Caco-2 (cell line): ENCODE data around the gene NKD2. TPM values are rescaled to one million over a fixed set of nuclear protein-coding genes. Genes with fewer than 3 reads are reported as not detected.
A peak's percentile ranks its signal among the peaks of the same experiment; 100 is the strongest.

ENCODE experiments used
- BruUV-seq: library from RNA; stranded (reverse); fragments of 400-500 nt; replicated peaks from 2 replicates; lab custom pipeline; 2021; lab: Mats Ljungman, UMichigan
- CTCF ChIA-PET: fragments of 300-600 bp; sonication (Branson Sonifier 250); formaldehyde crosslinking; loops from one replicate; lab custom pipeline; 2022; ENCODE audit warnings: antibody characterized with exemption; lab: Charles Lee
- POLR2A ChIA-PET: fragments of 300-600 bp; sonication (Branson Sonifier 250); formaldehyde crosslinking; loops from one replicate; lab custom pipeline; 2022; ENCODE audit warnings: antibody characterized with exemption; lab: Charles Lee
- DNase-seq, 2 experiments: peaks; one replicate each; pipeline versions ENCODE4 v3.0.0 to v3.0.0-alpha.2; 2020 to 2022
- H3K27me3 ChIP-seq: replicated peaks from 2 replicates; pipeline ENCODE4 v1.6.0; 2011; ENCODE audit warnings: low read length; ENCODE audit not compliant: control insufficient read depth, insufficient read depth
- H3K36me3 ChIP-seq: 2 replicates; pipeline ENCODE4 v1.5.1; 2011; ENCODE audit warnings: low read length; ENCODE audit not compliant: control insufficient read depth, insufficient read depth
- H3K4me1 ChIP-seq: fragments of 250-450 bp; sonication (Bioruptor Pico); 2 replicates; pipeline ENCODE4 v1.5.1; 2020; ENCODE audit warnings: mild to moderate bottlenecking
- H3K4me3 ChIP-seq: 2 replicates; pipeline ENCODE4 v1.5.1; 2011; ENCODE audit warnings: low read depth, mild to moderate bottlenecking, control low read depth, low read length
- H3K9me3 ChIP-seq: fragments of 250-450 bp; sonication (Bioruptor Pico); 2 replicates; pipeline ENCODE4 v1.5.1; 2020; ENCODE audit warnings: mild to moderate bottlenecking, moderate library complexity
- H3K27ac Mint-ChIP-seq: one replicate; pipeline ENCODE4 v1.8.0; 2022; ENCODE audit warnings: mixed read lengths; ENCODE audit not compliant: unreplicated experiment
- H3K27me3 Mint-ChIP-seq: one replicate; pipeline ENCODE4 v1.8.0; 2022; ENCODE audit warnings: mixed read lengths; ENCODE audit not compliant: insufficient read depth, unreplicated experiment
- H3K36me3 Mint-ChIP-seq: one replicate; pipeline ENCODE4 v1.8.0; 2022; ENCODE audit warnings: mild to moderate bottlenecking, mixed read lengths; ENCODE audit not compliant: insufficient read depth, unreplicated experiment
- H3K4me1 Mint-ChIP-seq: one replicate; pipeline ENCODE4 v1.8.0; 2022; ENCODE audit warnings: low read depth, mixed read lengths; ENCODE audit not compliant: unreplicated experiment
- H3K4me3 Mint-ChIP-seq: one replicate; pipeline ENCODE4 v1.8.0; 2022; ENCODE audit warnings: mild to moderate bottlenecking, moderate library complexity, mixed read lengths; ENCODE audit not compliant: unreplicated experiment
- H3K9me3 Mint-ChIP-seq: one replicate; pipeline ENCODE4 v1.8.0; 2022; ENCODE audit warnings: mixed read lengths; ENCODE audit not compliant: unreplicated experiment
- intact Hi-C: fragments of 100-400 bp; cut with micrococcal nuclease; formaldehyde crosslinking; loops from one replicate; pipeline ENCODE4 v1.10.0; 2022; ENCODE audit not compliant: unreplicated experiment
- total RNA-seq: library from RNA; stranded (reverse); gene quantifications from 2 replicates; pipeline ENCODE4 v1.2.3, GENCODE V29; 2022
- TF ChIP-seq, protein P1 (sequence below), 2 experiments: fragments of 200-600 bp in 1 of 2; IDR thresholded peaks; 1 replicate in 1 of 2; 2 replicates in 1 of 2; pipeline versions ENCODE4 v1.5.1 to v1.8.0; 2011 to 2022; ENCODE audit warnings: antibody characterized with exemption in 1 of 2, control low read depth in 1 of 2, inconsistent platforms in 1 of 2, low read depth in 1 of 2, low read length in 1 of 2, mild to moderate bottlenecking in 1 of 2, moderate library complexity in 1 of 2; ENCODE audit not compliant: insufficient read depth in 1 of 2, severe bottlenecking in 1 of 2, unreplicated experiment in 1 of 2

The NKD2 gene
- total RNA-seq, 1 experiment from 2014 or later, result 17.7 TPM

DNA sequence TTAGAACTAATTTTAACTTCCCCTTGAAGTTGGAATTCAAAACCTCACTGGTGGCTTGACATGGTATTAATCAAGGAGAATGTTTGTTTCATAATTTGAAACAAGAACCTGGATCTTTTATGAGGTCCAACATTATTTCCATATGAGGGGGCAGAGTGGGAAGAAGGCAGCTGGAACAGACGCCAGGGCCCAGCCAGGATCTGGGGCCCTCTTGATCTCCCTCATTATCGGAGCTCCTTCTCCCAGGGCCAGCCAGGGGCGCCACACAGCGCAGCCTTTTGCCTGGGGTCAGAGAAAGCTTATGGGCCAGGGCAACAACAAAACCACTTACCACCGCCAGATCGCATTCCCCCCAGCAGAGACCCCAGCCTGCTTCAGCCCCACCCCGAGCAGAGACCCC lies 27.1 kb upstream of the NKD2 start:
- POLR2A ChIA-PET, result no interaction called here

DNA sequence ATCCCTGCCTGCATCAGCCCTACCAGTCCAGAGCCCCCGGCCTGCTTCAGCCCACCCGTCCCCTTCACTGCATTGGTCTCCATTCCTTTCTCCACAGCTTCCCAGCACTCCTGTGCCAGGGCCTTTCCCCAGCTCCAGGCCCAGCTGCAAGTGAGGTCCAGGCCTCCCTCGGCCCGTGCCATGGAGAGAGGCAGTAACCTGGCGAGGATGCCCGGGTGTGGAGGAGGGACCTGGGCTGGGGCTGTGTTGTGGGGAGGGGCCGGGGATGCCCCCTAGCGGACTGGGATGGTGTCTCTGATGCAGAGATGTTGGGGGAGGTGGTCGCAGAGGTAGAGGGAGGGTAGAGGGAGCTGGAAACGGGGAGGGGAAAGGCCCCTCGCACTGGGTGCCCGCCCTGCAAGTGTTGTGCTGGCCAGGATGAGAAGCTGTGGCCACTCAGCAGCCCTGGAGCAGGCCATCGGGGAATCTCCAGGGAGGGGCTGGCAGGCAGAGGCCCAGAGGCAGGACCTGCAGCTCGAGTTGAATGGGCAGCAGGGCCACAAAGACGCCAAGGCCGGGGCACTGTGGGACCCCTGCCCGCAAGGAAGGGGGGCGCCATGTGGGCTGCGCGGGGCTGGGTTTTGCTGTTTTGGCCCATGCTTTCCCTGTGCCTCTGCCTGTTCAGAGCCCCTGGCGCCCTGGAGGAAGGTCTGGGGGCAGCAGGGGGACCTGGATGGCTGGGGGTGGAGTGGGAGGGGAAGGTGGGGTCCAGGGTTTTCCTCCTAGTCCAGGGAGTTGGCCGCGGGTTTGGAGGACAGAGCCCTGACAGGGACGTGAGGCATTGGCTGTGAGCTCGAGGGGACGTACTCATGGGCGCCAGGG lies 26.0 kb upstream of the NKD2 start:
- Histone ChIP-seq H3K9me3 (peaks cover 13% of the 10 kb centered on the region), H3K4me3 (no peak overlapping the region), H3K4me1 (peaks cover 9% of the 10 kb centered on the region; the same call in 1 of the 2 replicates), H3K36me3 (no peaks in the 10 kb centered on the region), H3K27me3 (no peaks in the 10 kb centered on the region)
- TF ChIP-seq, protein P1, sequence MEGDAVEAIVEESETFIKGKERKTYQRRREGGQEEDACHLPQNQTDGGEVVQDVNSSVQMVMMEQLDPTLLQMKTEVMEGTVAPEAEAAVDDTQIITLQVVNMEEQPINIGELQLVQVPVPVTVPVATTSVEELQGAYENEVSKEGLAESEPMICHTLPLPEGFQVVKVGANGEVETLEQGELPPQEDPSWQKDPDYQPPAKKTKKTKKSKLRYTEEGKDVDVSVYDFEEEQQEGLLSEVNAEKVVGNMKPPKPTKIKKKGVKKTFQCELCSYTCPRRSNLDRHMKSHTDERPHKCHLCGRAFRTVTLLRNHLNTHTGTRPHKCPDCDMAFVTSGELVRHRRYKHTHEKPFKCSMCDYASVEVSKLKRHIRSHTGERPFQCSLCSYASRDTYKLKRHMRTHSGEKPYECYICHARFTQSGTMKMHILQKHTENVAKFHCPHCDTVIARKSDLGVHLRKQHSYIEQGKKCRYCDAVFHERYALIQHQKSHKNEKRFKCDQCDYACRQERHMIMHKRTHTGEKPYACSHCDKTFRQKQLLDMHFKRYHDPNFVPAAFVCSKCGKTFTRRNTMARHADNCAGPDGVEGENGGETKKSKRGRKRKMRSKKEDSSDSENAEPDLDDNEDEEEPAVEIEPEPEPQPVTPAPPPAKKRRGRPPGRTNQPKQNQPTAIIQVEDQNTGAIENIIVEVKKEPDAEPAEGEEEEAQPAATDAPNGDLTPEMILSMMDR (IDR thresholded peaks at IDR 0.05; ENCODE audit: insufficient read depth in 1 of 2, low read depth in 1 of 2, low read length in 1 of 2, severe bottlenecking in 1 of 2, unreplicated experiment in 1 of 2), result peak in 1 of 2 experiments; percentile 39
- no peaks in the 10 kb centered on the region for H3K27me3 Mint-ChIP-seq
- intact Hi-C loops, result no loop called here
- H3K4me3 Mint-ChIP-seq, result no peak overlapping the region
- no peaks in the 10 kb centered on the region for H3K36me3 Mint-ChIP-seq
- no peaks in the 10 kb centered on the region for H3K4me1 Mint-ChIP-seq
- ChIA-PET CTCF (interaction anchor here (1.3 to 2.0 kb wide), 2 partner anchors 24 to 28 kb away, joined by 3 to 11 read pairs; no protein-coding TSS in a partner anchor), POLR2A (no interaction called here)
- DNase-seq, result peak in 1 of 2 experiments; percentile 47
- H3K27ac Mint-ChIP-seq, result no peak overlapping the region
- peaks cover 31% of the 10 kb centered on the region for H3K9me3 Mint-ChIP-seq
- BruUV-seq, result no TSS peak

More for the DNA sequence above, 27.1 kb upstream of the NKD2 start:
- Mint-ChIP-seq H3K4me3 (no peak overlapping the region), H3K36me3 (no peaks in the 10 kb centered on the region), H3K27ac (no peak overlapping the region), H3K27me3 (no peaks in the 10 kb centered on the region), H3K9me3 (peaks cover 25% of the 10 kb centered on the region), H3K4me1 (no peaks in the 10 kb centered on the region)
- Histone ChIP-seq H3K4me3 (no peak overlapping the region), H3K9me3 (peaks cover 13% of the 10 kb centered on the region), H3K27me3 (no peaks in the 10 kb centered on the region), H3K4me1 (peaks cover 9% of the 10 kb centered on the region; the same call in 1 of the 2 replicates), H3K36me3 (no peaks in the 10 kb centered on the region)
- CTCF ChIA-PET, result interaction anchor here (0.8 to 2.0 kb wide), 9 partner anchors 9 to 223 kb away, joined by 3 to 11 read pairs (median 4); no protein-coding TSS in a partner anchor
- intact Hi-C loops, result loop anchor here (1.0 kb wide), 1 partner anchor 58 kb away; no protein-coding TSS in a partner anchor
- no TSS peak for BruUV-seq
- TF ChIP-seq, protein P1 (IDR thresholded peaks at IDR 0.05; ENCODE audit: insufficient read depth in 1 of 2, low read depth in 1 of 2, low read length in 1 of 2, severe bottlenecking in 1 of 2, unreplicated experiment in 1 of 2), result no peak
- no peak for DNase-seq

DNA sequence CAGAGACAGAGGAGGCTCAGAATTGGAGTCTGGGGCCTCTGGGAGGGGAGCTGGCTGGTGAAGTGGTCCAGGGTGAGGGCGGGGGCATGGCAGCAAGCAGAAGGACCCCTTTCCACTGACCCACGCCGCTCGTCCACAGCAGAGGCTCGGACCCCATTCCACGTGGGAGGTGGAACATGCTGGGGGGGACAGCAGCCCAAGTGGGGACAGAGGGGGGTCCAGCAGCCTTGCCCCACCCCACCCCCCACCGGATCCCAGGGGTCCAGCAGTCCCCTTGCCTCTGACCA lies 25.4 kb upstream of the NKD2 start:
- no peak for DNase-seq
- ChIA-PET CTCF (interaction anchor here (1.3 kb wide), 1 partner anchor 24 kb away, joined by 3 read pairs; no protein-coding TSS in a partner anchor), POLR2A (no interaction called here)
- no peaks in the 10 kb centered on the region for H3K4me1 Mint-ChIP-seq
- Histone ChIP-seq H3K36me3 (no peaks in the 10 kb centered on the region), H3K9me3 (peaks cover 13% of the 10 kb centered on the region), H3K27me3 (no peaks in the 10 kb centered on the region), H3K4me1 (peaks cover 9% of the 10 kb centered on the region; the same call in 1 of the 2 replicates), H3K4me3 (no peak overlapping the region)
- no peak overlapping the region for H3K4me3 Mint-ChIP-seq
- TF ChIP-seq, protein P1 (IDR thresholded peaks at IDR 0.05; ENCODE audit: insufficient read depth in 1 of 2, low read depth in 1 of 2, low read length in 1 of 2, severe bottlenecking in 1 of 2, unreplicated experiment in 1 of 2), result no peak
- H3K27me3 Mint-ChIP-seq, result no peaks in the 10 kb centered on the region
- BruUV-seq, result no TSS peak
- H3K36me3 Mint-ChIP-seq, result no peaks in the 10 kb centered on the region
- peaks cover 36% of the 10 kb centered on the region for H3K9me3 Mint-ChIP-seq
- H3K27ac Mint-ChIP-seq, result no peak overlapping the region
- intact Hi-C loops, result no loop called here
